ENCODE data around the gene TMEM120A.

DNA sequence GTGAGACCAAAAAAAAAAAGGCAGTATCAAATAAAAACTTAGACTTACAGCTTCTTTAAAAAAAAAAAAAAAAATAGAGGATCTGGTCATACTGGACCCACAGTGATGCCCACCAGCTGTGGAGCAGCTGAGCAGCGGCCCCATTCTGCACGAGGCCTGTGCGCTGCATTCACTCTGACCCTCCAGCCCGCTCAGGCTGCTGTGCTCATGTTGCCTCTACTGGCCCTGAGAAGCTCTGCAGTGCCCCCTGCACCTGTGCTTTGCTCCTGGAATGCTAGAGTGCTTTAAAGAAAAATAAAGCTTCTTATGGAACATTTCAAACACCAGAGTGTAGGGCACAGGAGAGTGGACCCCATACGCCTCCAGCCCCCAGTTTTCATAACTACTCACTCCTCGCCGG lies 33.2 kb downstream of the TMEM120A start:
- 0 out of 2 replicates have a peak, but pooled peaks have one; percentile 29 for TF ChIP-seq CTCF (conservative IDR thresholded peaks at IDR 0.05; ENCODE audit: low read length)
- TF ChIP-seq EZH2phosphoT487 (IDR thresholded peaks at IDR 0.05; ENCODE audit: borderline replicate concordance, low read depth, low read length): no peak

Measured in OCI-LY7 (cell line).